WERI-Rb-1 (cell line): ENCODE measurements around the gene ATP2B3.

Experiments used
- DNase-seq: peaks from one replicate; pipeline ENCODE4 v3.0.0-alpha.2; 2020
- H3K27ac ChIP-seq: fragments of 250-450 bp; sonication (Bioruptor Pico); 2 replicates; pipeline ENCODE4 v1.5.1; 2020; ENCODE audit warnings: mild to moderate bottlenecking, moderate library complexity
- H3K27me3 ChIP-seq: fragments of 250-450 bp; sonication (Bioruptor Pico); 2 replicates; pipeline ENCODE4 v1.5.1; 2021; ENCODE audit warnings: mild to moderate bottlenecking, low read depth, moderate library complexity; ENCODE audit not compliant: insufficient read depth, severe bottlenecking
- H3K36me3 ChIP-seq: fragments of 250-450 bp; sonication (Bioruptor Pico); 2 replicates; pipeline ENCODE4 v1.5.1; 2020; ENCODE audit warnings: mild to moderate bottlenecking, moderate library complexity
- H3K4me3 ChIP-seq: 2 replicates; pipeline ENCODE4 v1.5.1; 2011; ENCODE audit warnings: low read depth, mild to moderate bottlenecking, control low read depth, low read length
- H3K9me3 ChIP-seq: fragments of 250-450 bp; sonication (Bioruptor Pico); 2 replicates; pipeline ENCODE4 v1.5.1; 2021; ENCODE audit warnings: mild to moderate bottlenecking, moderate library complexity; ENCODE audit not compliant: severe bottlenecking
- TF ChIP-seq, protein P1 (sequence below): IDR thresholded peaks from 2 replicates; pipeline ENCODE4 v1.5.1; 2011; ENCODE audit warnings: low read depth, mild to moderate bottlenecking, control low read depth, inconsistent platforms, low read length

ATP2B3 gene

DNA sequence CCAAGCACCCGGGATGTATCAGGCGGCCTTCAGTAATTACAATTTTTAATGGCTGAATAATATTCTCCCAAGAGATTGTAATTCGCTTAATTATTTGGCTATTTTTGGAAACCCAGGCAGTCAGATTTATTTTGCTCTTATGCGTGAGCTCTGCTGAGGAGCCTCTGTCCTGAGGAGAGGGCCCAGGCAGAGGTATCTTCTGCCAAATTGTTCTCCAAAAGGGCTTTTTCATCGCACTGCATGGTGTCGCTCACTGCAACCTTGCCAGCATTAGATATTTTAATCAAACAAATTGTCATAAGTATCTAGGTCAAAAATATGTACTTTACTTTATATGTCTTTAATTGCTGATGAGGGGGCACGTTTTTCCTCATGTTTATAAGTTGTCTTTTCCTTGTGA, 5.8 kb downstream of the ATP2B3 start:
- DNase-seq: no peak
- Histone ChIP-seq H3K9me3 (no peaks in the 10 kb centered on the region), H3K27me3 (peaks cover 22% of the 10 kb centered on the region), H3K4me3 (no peak overlapping the region), H3K36me3 (no peaks in the 10 kb centered on the region; the same call in 1 of the 2 replicates), H3K27ac (0 out of 2 replicates have a peak overlapping the region, but pooled peaks have one; percentile 8)
- TF ChIP-seq, protein P1, sequence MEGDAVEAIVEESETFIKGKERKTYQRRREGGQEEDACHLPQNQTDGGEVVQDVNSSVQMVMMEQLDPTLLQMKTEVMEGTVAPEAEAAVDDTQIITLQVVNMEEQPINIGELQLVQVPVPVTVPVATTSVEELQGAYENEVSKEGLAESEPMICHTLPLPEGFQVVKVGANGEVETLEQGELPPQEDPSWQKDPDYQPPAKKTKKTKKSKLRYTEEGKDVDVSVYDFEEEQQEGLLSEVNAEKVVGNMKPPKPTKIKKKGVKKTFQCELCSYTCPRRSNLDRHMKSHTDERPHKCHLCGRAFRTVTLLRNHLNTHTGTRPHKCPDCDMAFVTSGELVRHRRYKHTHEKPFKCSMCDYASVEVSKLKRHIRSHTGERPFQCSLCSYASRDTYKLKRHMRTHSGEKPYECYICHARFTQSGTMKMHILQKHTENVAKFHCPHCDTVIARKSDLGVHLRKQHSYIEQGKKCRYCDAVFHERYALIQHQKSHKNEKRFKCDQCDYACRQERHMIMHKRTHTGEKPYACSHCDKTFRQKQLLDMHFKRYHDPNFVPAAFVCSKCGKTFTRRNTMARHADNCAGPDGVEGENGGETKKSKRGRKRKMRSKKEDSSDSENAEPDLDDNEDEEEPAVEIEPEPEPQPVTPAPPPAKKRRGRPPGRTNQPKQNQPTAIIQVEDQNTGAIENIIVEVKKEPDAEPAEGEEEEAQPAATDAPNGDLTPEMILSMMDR: no peak

DNA sequence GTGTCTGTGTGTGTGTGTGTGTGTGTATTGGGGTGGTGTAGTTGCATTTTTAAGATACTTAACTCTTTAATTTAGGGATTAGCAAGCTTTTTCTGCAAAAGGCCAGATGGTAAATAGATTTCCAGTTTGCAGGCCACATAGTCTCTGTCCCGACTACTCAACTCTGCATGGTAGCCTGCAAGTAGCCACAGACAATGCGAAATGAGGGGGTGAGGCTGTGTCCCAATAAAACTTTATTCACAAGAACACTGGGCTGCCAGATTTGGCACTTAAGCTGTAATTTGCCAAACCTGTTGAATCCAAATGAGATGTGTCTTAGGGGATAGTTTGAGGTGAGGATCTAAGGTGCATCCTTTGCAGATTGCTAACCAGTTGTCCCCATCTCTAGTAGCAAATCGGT, 6.8 kb downstream of the ATP2B3 start:
- H3K4me3 ChIP-seq: peak overlapping the region; percentile 6; the same call in 1 of the 2 replicates
- DNase-seq: peak; percentile 58
- TF ChIP-seq, protein P1: no peak
- peak overlapping the region; percentile 77 for H3K27ac ChIP-seq
- no peaks in the 10 kb centered on the region; the same call in 1 of the 2 replicates for H3K36me3 ChIP-seq
- peaks cover 15% of the 10 kb centered on the region for H3K27me3 ChIP-seq
- H3K9me3 ChIP-seq: no peaks in the 10 kb centered on the region

DNA sequence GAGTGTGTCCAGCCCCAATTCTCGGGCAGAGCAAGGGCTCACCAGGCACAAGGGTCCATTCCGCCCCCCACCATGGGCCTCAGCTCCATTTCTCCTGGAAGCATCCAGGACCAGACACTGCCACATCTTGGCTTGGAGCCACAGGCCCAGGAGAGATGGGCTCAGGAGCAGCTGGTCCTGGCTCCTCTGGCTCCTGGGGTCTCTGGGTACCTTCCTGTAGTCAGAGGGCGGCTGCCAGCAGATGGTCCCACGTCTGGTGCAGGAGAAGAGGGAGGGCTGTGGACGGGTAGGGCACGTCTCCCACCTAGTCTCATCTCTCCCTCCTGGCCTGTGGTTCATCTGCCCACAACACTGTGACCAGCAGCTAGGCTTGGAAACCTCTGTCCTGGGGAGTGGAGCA, 8.0 kb downstream of the ATP2B3 start:
- Histone ChIP-seq H3K27ac (peak overlapping the region; percentile 77), H3K36me3 (no peaks in the 10 kb centered on the region; the same call in 1 of the 2 replicates), H3K9me3 (no peaks in the 10 kb centered on the region), H3K27me3 (peaks cover 15% of the 10 kb centered on the region), H3K4me3 (no peak overlapping the region; the same call in 1 of the 2 replicates)
- DNase-seq: no peak
- TF ChIP-seq, protein P1: no peak

DNA sequence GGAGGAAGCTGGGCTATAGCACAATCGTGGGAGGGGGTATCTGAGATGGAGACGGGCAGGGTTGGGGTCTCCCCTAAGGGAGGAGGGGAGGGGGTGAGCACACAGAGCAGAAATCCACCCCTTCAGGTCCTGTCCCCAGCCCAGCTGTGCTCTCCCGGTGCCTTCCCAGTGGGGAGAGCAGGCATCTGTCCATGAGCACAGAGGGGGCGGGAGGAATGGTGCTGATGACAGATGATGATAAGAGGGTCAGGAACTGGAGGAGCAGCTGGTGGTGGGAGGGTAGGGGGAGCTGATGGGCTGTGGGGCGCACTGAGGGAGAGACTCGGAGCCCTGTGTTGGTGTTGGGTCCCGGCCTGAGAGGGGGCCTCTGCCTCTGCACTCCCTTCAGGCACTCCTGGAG, 8.6 kb downstream of the ATP2B3 start:
- TF ChIP-seq, protein P1: no peak
- H3K36me3 ChIP-seq: no peaks in the 10 kb centered on the region; the same call in 1 of the 2 replicates
- DNase-seq: peak; percentile 83
- H3K4me3 ChIP-seq: no peak overlapping the region
- H3K9me3 ChIP-seq: no peaks in the 10 kb centered on the region
- H3K27me3 ChIP-seq: peaks cover 15% of the 10 kb centered on the region
- H3K27ac ChIP-seq: peak overlapping the region; percentile 77

DNA sequence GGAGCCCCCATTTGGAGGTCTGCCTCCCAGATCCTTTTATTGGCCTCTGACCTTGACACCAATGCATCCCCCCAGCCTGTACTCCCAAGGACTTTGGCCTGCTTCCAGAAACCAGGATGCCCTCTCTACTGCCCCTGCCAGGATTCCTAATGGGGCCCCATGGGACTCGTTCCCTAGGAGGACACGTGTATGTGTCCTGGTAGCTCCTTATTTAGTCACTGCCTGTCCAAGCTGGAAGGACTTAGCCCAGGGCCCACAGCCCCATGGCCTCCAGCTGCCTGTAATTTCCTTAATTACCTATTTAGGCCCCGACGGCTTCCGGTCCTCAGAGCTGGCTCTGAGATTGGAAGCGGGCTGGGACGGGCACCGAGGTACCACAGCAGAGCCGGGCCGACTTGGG, 9.4 kb downstream of the ATP2B3 start:
- peak overlapping the region; percentile 77 for H3K27ac ChIP-seq
- no peaks in the 10 kb centered on the region; the same call in 1 of the 2 replicates for H3K36me3 ChIP-seq
- peak; percentile 79 for DNase-seq
- TF ChIP-seq, protein P1: no peak
- H3K27me3 ChIP-seq: peaks cover 15% of the 10 kb centered on the region
- no peak overlapping the region for H3K4me3 ChIP-seq
- no peaks in the 10 kb centered on the region for H3K9me3 ChIP-seq

DNA sequence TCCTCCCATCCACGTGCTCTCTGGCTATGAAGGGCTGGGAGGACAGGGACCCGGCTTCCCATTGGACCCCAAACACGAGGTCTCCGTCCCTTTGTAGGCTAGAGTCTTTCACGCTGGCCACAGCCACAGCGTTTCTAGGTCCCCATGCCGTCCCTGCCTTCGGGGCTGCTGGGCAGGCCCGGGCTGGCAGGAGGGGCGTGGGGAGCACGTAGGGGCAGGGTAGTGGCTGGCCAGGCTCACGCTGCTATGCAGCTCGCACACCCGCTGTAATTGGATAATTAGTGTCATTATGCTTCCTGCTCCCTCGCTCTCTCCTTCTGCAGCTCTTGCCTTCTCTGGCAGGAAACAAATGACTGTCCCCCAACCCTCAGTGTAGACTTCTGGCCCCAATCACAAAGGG, 9.8 kb downstream of the ATP2B3 start:
- H3K36me3 ChIP-seq: no peaks in the 10 kb centered on the region; the same call in 1 of the 2 replicates
- H3K27me3 ChIP-seq: peaks cover 15% of the 10 kb centered on the region
- TF ChIP-seq, protein P1: no peak
- peak overlapping the region; percentile 77 for H3K27ac ChIP-seq
- H3K9me3 ChIP-seq: no peaks in the 10 kb centered on the region
- H3K4me3 ChIP-seq: no peak overlapping the region
- DNase-seq: no peak
